ENCODE data around the gene MMP15. TPM values are rescaled to one million over a fixed set of nuclear protein-coding genes. Genes with fewer than 3 reads are reported as not detected.
A peak's percentile ranks its signal among the peaks of the same experiment; 100 is the strongest.

MMP15 gene
- total and polyA plus RNA-seq, 9 donors, result 0.86 to 6.7 (median 2.6) TPM

DNA sequence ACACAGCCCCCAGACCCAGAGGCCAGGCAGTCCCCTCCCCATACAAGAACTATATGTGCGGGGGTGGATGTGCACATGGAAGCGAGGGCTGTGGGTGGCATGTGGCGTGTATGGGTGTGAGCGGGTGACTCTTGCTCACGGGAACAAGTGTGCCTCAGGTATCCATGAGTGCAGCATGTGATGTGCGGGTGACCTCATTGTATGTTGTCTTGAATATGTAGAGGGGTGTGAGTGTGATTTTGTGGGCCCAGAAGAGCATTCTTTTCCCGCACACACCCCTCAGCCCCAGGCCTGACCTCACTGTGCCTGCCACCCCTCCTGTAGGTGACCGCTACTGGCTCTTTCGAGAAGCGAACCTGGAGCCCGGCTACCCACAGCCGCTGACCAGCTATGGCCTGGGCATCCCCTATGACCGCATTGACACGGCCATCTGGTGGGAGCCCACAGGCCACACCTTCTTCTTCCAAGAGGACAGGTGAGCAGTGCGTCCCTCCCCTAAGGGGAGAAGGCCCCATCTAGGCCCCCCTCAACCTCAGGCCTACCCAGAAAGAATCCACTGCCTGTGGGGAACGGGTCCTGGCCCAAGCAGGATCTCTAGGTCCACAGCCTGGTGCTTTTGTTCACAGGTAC lies 17.4 kb downstream of the MMP15 start:
- H3K4me1 ChIP-seq (ENCODE audit: insufficient read depth), result no peaks in the 10 kb centered on the region
- H3K27ac ChIP-seq, result no peak overlapping the region
- no peak for TF ChIP-seq POLR2A (IDR thresholded peaks at IDR 0.05)
- no peak for TF ChIP-seq EP300 (IDR thresholded peaks at IDR 0.05)
- TF ChIP-seq, protein P1, sequence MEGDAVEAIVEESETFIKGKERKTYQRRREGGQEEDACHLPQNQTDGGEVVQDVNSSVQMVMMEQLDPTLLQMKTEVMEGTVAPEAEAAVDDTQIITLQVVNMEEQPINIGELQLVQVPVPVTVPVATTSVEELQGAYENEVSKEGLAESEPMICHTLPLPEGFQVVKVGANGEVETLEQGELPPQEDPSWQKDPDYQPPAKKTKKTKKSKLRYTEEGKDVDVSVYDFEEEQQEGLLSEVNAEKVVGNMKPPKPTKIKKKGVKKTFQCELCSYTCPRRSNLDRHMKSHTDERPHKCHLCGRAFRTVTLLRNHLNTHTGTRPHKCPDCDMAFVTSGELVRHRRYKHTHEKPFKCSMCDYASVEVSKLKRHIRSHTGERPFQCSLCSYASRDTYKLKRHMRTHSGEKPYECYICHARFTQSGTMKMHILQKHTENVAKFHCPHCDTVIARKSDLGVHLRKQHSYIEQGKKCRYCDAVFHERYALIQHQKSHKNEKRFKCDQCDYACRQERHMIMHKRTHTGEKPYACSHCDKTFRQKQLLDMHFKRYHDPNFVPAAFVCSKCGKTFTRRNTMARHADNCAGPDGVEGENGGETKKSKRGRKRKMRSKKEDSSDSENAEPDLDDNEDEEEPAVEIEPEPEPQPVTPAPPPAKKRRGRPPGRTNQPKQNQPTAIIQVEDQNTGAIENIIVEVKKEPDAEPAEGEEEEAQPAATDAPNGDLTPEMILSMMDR (IDR thresholded peaks at IDR 0.05), result no peak
- no peaks in the 10 kb centered on the region for H3K9me3 ChIP-seq
- intact Hi-C loops (cut with DNase I), result no loop called here
- H3K4me3 ChIP-seq, result no peak overlapping the region
- WGBS, 3 donors, result 93 to 94% (median 94%) methylated on average over 16 of the region's 16 CpGs
- H3K27me3 ChIP-seq, result no peaks in the 10 kb centered on the region
- no peak for DNase-seq
- no peaks in the 10 kb centered on the region for H3K36me3 ChIP-seq

GRCh38 chr16:58043571-58044155 lies 18.1 kb downstream of the MMP15 start:
- DNase-seq, result no peak
- H3K4me3 ChIP-seq, result no peak overlapping the region
- no peaks in the 10 kb centered on the region for H3K4me1 ChIP-seq (ENCODE audit: insufficient read depth)
- intact Hi-C loops (cut with DNase I), result no loop called here
- TF ChIP-seq EP300 (IDR thresholded peaks at IDR 0.05) (no peak), POLR2A (IDR thresholded peaks at IDR 0.05) (no peak)
- TF ChIP-seq, protein P1 (IDR thresholded peaks at IDR 0.05), result no peak
- 91 to 93% (median 92%) methylated on average over 7 of the region's 7 CpGs for WGBS, 3 donors
- no peaks in the 10 kb centered on the region for H3K36me3 ChIP-seq
- no peaks in the 10 kb centered on the region for H3K9me3 ChIP-seq
- no peaks in the 10 kb centered on the region for H3K27me3 ChIP-seq
- no peak overlapping the region for H3K27ac ChIP-seq

DNA sequence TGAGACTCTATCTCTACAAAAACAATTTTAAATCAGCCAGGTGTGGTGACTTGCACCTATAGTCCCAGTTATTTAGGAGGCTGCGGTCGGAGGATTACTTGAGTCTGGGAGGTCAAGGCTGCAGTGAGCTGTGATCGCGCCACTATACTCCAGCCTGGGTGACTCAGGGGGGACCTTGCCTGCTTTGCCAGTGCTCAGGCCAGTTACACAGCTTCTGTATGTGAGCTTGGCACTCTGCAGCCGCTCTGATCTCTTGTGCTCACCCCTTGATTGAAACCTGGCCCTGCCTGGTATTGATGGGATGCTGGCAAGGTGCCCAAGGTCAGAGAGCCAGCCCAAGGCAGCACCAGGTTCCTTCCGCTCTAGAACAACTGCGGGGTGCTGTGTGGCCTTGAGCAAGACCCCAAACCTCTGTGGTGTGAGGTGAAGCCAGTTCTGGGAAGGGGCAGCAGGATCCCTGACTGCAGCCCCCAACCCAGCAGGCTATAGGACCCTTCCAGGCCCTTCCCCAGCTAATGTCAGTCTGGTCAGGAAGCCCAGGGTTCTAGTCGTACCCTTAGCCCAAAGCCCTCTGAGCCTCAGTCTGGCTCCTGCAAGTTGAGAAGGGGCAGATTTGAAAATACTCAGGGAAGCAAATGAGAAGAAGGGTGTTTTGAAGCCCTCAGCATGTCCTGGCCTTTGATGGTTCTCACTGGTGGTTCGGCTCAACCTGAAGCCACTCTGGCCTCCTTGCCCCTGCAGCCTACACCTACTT lies 18.9 kb downstream of the MMP15 start:
- peak in 1 of 5 donors; percentile 8 for DNase-seq
- Histone ChIP-seq H3K27me3 (no peaks in the 10 kb centered on the region), H3K27ac (no peak overlapping the region), H3K4me1 (ENCODE audit: insufficient read depth) (no peaks in the 10 kb centered on the region), H3K9me3 (no peaks in the 10 kb centered on the region), H3K36me3 (no peaks in the 10 kb centered on the region), H3K4me3 (no peak overlapping the region)
- WGBS, 3 donors, result 70 to 83% (median 70%) methylated on average over 9 of the region's 9 CpGs
- no peak for TF ChIP-seq POLR2A (IDR thresholded peaks at IDR 0.05)
- TF ChIP-seq EP300 (IDR thresholded peaks at IDR 0.05), result no peak
- intact Hi-C loops (cut with DNase I), result no loop called here

GRCh38 chr16:58045096-58045495 lies 19.5 kb downstream of the MMP15 start:
- Histone ChIP-seq H3K9me3 (no peaks in the 10 kb centered on the region), H3K36me3 (no peaks in the 10 kb centered on the region), H3K4me1 (ENCODE audit: insufficient read depth) (no peaks in the 10 kb centered on the region), H3K4me3 (no peak overlapping the region), H3K27ac (no peak overlapping the region), H3K27me3 (no peaks in the 10 kb centered on the region)
- WGBS, 3 donors, result 87 to 92% (median 89%) methylated on average over 31 of the region's 31 CpGs
- DNase-seq, result no peak
- intact Hi-C loops (cut with DNase I), result no loop called here
- TF ChIP-seq EP300 (IDR thresholded peaks at IDR 0.05) (no peak), POLR2A (IDR thresholded peaks at IDR 0.05) (no peak)
- TF ChIP-seq, protein P1 (IDR thresholded peaks at IDR 0.05), result no peak
